ENCODE results near the gene OR2B6. TPM values are rescaled to one million over a fixed set of nuclear protein-coding genes. Genes with fewer than 3 reads are reported as not detected.

OR2B6 gene
- not detected for total RNA-seq
- not detected for polyA plus RNA-seq
- long read RNA-seq, donor 1: 0 reads
- long read RNA-seq, donor 2: 0 reads
- long read RNA-seq, donor 3: 0 reads
- long read RNA-seq, donor 4: 0 reads
- long read RNA-seq, donor 5: 0 reads
- long read RNA-seq, donor 6: 0 reads
- long read RNA-seq, donor 7: 0 reads
- long read RNA-seq, donor 8: 0 reads
- long read RNA-seq, donor 9: 0 reads
- long read RNA-seq, donor 10: 0 reads

DNA sequence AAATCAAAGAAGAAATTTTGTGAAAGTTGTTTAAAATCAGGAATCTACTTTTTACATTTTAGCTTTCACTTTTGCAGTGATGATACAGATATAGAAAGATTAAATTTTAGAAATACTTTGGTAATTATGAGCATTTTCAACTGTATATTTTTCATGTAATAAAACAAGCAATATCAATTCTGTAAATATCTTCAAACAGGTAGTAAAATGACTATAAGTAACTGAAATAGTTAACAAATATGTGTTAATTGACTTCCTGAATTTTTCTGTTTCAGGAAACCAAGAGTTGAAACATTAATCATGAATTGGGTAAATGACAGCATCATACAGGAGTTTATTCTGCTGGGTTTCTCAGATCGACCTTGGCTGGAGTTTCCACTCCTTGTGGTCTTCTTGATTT lies at the start of gene OR2B6:
TSS of gene OR2B6 (plus strand) at position 301 of the 400 bp plus-strand sequence. CDS start at position 301, 0 bp downstream.
- no peak for DNase-seq
- Histone ChIP-seq H3K27ac (no peak within 1 kb of the TSS), H3K27me3 (peaks cover 0 to 20% (median 3%) of the 10 kb centered on the region in 3 donors), H3K4me3 (no peak within 1 kb of the TSS), H3K36me3 (no peaks in the 10 kb centered on the region), H3K4me1 (no peaks in the 10 kb centered on the region), H3K9me3 (no peaks in the 10 kb centered on the region)
- 27 to 52% (median 33%) methylated on average over 1 of the region's 1 CpG for WGBS, 5 donors
- no peak for TF ChIP-seq EP300 (IDR thresholded peaks at IDR 0.05)
- no peak for TF ChIP-seq POLR2AphosphoS5 (IDR thresholded peaks at IDR 0.05)
- no peak for TF ChIP-seq POLR2A (IDR thresholded peaks at IDR 0.05)
- no peak for TF ChIP-seq CTCF (IDR thresholded peaks at IDR 0.05)
- intact Hi-C loops (cut with DNase I; ENCODE audit: low total_unique reads): no loop called here

- peaks cover 0 to 8% (median 2%) of the 10 kb centered on the region in 4 donors for H3K4me1 ChIP-seq
- WGBS, 5 donors: 58 to 67% (median 63%) methylated on average over 1 of the region's 1 CpG
- no peaks in the 10 kb centered on the region for H3K36me3 ChIP-seq
- H3K27ac ChIP-seq: no peak overlapping the region
- intact Hi-C loops (cut with DNase I; ENCODE audit: low total_unique reads): no loop called here
- TF ChIP-seq EP300 (IDR thresholded peaks at IDR 0.05): no peak
- TF ChIP-seq CTCF (IDR thresholded peaks at IDR 0.05): no peak
- TF ChIP-seq POLR2A (IDR thresholded peaks at IDR 0.05): no peak
- TF ChIP-seq POLR2AphosphoS5 (IDR thresholded peaks at IDR 0.05): no peak
- no peak overlapping the region for H3K4me3 ChIP-seq
- DNase-seq: no peak
- peaks cover 0 to 12% (median 0%) of the 10 kb centered on the region in 3 donors for H3K27me3 ChIP-seq
- H3K9me3 ChIP-seq: no peaks in the 10 kb centered on the region
Measured at GRCh38 chr6:27908017-27908416, 49.0 kb upstream of the OR2B6 start.

DNA sequence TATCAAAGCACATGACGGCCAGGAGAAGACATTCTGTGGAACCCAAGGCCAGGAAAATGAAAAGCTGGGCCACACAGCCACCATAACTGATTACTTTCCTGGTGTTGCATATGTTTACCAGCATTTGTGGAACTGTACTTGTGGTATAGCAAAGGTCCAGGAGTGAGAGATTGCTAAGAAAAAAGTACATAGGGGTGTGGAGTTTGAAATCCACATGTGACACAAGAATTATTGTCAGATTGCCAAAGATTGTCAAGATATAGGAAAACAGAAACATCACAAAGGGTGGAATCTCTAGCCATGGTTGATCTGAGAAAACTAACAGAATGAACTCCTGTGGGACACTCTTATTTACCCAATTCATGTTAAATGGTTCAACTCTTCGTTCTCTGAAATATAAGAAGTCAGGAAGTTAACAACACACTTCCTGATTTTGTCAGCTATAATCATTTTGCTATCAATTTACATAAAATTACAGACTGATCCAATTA lies 45.0 kb upstream of the OR2B6 start, which contains the start of gene OR2B2:
TSS of gene OR2B2 (minus strand) at position 441 of the 491 bp plus-strand sequence. CDS start at position 364, 77 bp downstream.
- 68 to 82% (median 74%) methylated on average over 2 of the region's 2 CpGs for WGBS, 5 donors
- intact Hi-C loops (cut with DNase I; ENCODE audit: low total_unique reads): no loop called here
- no peaks in the 10 kb centered on the region for H3K36me3 ChIP-seq

DNA sequence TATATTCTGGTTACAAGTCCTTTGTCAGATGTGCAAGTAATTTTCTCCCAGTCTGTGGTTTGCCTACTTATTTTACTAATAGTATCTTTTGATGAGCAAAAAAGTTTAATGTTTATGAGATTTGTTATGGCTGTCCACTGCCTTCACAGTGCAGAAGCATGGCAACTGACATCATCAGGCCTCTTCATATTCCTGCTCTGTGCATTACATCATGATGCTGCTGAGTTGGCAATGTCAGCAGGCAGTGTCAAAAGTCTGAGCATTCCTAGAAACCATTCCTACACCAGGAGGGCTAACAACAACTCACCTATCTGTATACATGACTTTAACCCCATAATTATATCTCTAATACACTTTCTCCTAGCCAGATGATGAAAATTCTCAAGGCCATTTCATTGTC lies 34.1 kb upstream of the OR2B6 start:
- Histone ChIP-seq H3K4me1 (no peaks in the 10 kb centered on the region), H3K27ac (no peak overlapping the region), H3K9me3 (no peaks in the 10 kb centered on the region), H3K27me3 (peaks cover 0 to 23% (median 0%) of the 10 kb centered on the region in 3 donors), H3K4me3 (no peak overlapping the region), H3K36me3 (no peaks in the 10 kb centered on the region)
- intact Hi-C loops (cut with DNase I; ENCODE audit: low total_unique reads): no loop called here
- TF ChIP-seq CTCF (IDR thresholded peaks at IDR 0.05): no peak
- DNase-seq: no peak

More for the DNA sequence above, 45.0 kb upstream of the OR2B6 start, which contains the start of gene OR2B2:
- TF ChIP-seq POLR2A (IDR thresholded peaks at IDR 0.05): no peak
- TF ChIP-seq CTCF (IDR thresholded peaks at IDR 0.05): no peak
- no peak for TF ChIP-seq EP300 (IDR thresholded peaks at IDR 0.05)
- TF ChIP-seq POLR2AphosphoS5 (IDR thresholded peaks at IDR 0.05): no peak
- no peak within 1 kb of the TSS for H3K4me3 ChIP-seq
- peaks cover 0 to 5% (median 0%) of the 10 kb centered on the region in 3 donors for H3K27me3 ChIP-seq
- no peaks in the 10 kb centered on the region for H3K9me3 ChIP-seq
- no peak for DNase-seq
- no peaks in the 10 kb centered on the region for H3K4me1 ChIP-seq
- H3K27ac ChIP-seq: no peak within 1 kb of the TSS

Data from stomach (tissue), 19 donors.